Bronchus fibroblast of lung (primary cell): ENCODE measurements around the gene TYW5. TPM values are rescaled to one million over a fixed set of nuclear protein-coding genes. Genes with fewer than 3 reads are reported as not detected.

ENCODE experiments used
- total RNA-seq: library from RNA; depleted of rRNA; stranded (reverse); fragments of >200 nt; gene quantifications from 2 replicates; pipeline ENCODE4 v1.2.3, GENCODE V29; 2015

Gene TYW5, protein sequence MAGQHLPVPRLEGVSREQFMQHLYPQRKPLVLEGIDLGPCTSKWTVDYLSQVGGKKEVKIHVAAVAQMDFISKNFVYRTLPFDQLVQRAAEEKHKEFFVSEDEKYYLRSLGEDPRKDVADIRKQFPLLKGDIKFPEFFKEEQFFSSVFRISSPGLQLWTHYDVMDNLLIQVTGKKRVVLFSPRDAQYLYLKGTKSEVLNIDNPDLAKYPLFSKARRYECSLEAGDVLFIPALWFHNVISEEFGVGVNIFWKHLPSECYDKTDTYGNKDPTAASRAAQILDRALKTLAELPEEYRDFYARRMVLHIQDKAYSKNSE
- total RNA-seq, result 3.7 and 4.2 TPM in 2 replicates

DNA sequence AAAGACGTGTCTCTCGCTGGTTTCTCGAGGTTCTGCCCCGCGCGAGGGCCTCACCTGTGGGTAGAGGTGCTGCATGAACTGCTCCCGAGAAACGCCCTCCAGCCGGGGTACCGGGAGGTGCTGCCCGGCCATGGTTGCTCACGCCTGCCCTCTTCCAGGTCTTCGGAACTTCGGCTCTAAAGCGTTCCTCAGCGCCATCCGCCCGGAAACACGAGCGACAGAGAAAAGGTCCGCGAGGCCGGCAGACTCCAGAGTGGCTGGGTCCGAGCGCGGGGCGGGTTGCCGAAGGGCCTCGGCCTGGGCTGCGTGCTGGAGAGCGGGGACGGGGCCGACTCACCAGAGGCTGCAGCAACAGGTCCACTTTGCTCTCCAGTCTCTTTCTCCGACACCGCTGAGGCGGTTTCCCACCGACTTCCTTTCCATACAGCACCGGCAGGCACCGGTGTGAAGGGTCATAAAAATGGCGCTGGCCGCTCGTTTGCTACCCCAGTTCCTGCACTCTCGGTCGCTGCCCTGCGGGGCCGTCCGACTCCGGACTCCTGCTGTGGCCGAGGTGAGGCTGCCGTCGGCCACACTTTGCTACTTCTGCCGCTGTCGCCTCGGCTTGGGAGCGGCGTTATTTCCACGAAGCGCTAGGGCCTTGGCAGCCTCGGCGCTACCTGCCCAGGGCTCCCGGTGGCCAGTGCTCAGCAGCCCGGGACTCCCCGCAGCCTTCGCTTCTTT lies at the start of gene TYW5, which contains the start of gene MAIP1:
TYW5 (minus strand) TSS at position 153 of the 723 bp plus-strand sequence; CDS start at position 132, 21 bp downstream.
MAIP1 (plus strand) TSS at position 244 of the 723 bp plus-strand sequence; CDS start at position 461, 217 bp downstream.

DNA sequence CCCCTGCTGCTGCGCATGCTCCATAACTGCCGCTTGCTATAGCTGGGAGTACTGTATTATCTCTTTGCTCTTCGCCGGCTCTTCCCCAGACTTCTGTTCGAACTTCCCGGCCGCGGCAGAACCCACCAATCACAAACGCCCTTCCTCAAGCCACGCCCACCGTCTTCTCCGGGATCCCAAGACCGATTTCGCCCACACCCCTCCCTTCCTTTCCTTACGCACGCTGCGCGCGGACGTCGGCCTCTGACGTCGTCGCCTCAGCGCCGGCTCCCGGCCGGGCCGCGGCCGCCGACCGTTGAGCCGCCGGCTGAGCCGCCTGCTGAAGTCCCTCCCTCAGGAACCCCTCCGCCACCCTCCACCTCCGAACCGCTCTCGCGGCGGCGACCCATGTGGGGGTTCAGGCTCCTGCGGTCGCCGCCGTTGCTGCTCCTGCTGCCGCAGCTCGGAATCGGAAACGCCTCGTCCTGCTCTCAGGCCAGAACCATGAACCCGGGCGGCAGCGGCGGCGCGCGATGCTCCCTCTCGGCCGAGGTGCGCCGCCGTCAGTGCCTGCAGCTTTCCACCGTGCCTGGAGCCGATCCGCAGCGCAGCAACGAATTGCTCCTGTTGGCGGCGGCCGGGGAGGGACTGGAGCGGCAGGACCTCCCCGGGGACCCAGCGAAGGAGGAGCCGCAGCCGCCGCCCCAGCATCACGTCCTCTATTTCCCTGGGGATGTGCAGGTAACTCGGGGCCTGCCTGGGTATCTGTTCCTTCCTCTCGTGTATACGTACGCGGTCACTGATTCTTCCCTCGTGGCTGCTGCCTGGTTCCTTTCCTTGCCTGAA lies 44.0 kb downstream of the TYW5 start, which contains the start of gene C2orf69:
C2orf69 (plus strand) TSS at position 242 of the 825 bp plus-strand sequence; CDS start at position 388, 146 bp downstream.

Other genes with a start within 250 kb of the TYW5 start
- gene FTCDNL1, start 104.3 kb downstream of the TYW5 start, total RNA-seq, result 0.30 and 1.2 TPM in 2 replicates
- gene C2orf69, start 44.2 kb downstream of the TYW5 start, total RNA-seq, result 9.8 and 10.1 TPM in 2 replicates
- gene MAIP1, start 91 bp upstream of the TYW5 start, total RNA-seq, result 26.2 and 31.8 TPM in 2 replicates